MM.1S (cell line): ENCODE data around the gene UIMC1.

Source experiments
- DNase-seq: peaks from one replicate; pipeline ENCODE4 v3.0.0-alpha.2; 2015
- H2AFZ ChIP-seq: fragments of 300-600 bp; sonication (generic); 2 replicates; pipeline ENCODE4 v1.6.0; 2016; ENCODE audit warnings: antibody characterized with exemption, low read length
- H3F3A ChIP-seq: fragments of 300-600 bp; sonication (generic); 2 replicates; pipeline ENCODE4 v1.6.1; 2016; ENCODE audit warnings: mild to moderate bottlenecking, antibody characterized with exemption, low read length, moderate library complexity, mixed read lengths; ENCODE audit not compliant: insufficient read depth
- H3K27ac ChIP-seq: fragments of 300-600 bp; sonication (generic); 2 replicates; pipeline ENCODE4 v1.5.1; 2016; ENCODE audit warnings: mild to moderate bottlenecking, low read length
- H3K27me3 ChIP-seq: fragments of 300-600 bp; sonication (generic); replicated peaks from 2 replicates; pipeline ENCODE4 v1.6.0; 2016; ENCODE audit warnings: low read length; ENCODE audit not compliant: insufficient read depth
- H3K36me3 ChIP-seq: fragments of 300-600 bp; sonication (generic); replicated peaks from 2 replicates; pipeline ENCODE4 v1.6.1; 2016; ENCODE audit warnings: mild to moderate bottlenecking, low read length, mixed read lengths; ENCODE audit not compliant: insufficient read depth
- H3K4me1 ChIP-seq: fragments of 300-600 bp; sonication (generic); 2 replicates; pipeline ENCODE4 v1.6.1; 2016; ENCODE audit warnings: low read length, mixed read lengths
- H3K4me2 ChIP-seq: fragments of 300-600 bp; sonication (generic); 2 replicates; pipeline ENCODE4 v1.6.0; 2016; ENCODE audit warnings: low read depth, low read length
- H3K4me3 ChIP-seq: fragments of 300-600 bp; sonication (generic); 2 replicates; pipeline ENCODE4 v1.5.1; 2016; ENCODE audit warnings: low read length, mixed read lengths
- H3K79me2 ChIP-seq: fragments of 300-600 bp; sonication (generic); 2 replicates; pipeline ENCODE4 v1.6.1; 2016; ENCODE audit warnings: mixed run types, low read length, mixed read lengths
- H3K9ac ChIP-seq: fragments of 300-600 bp; sonication (generic); 2 replicates; pipeline ENCODE4 v1.6.1; 2016; ENCODE audit warnings: low read length, mixed read lengths
- H3K9me2 ChIP-seq: fragments of 300-600 bp; sonication (generic); replicated peaks from 2 replicates; pipeline ENCODE4 v1.6.1; 2016; ENCODE audit warnings: mild to moderate bottlenecking, low read length, mixed read lengths; ENCODE audit not compliant: insufficient read depth
- H3K9me3 ChIP-seq: fragments of 300-600 bp; sonication (generic); replicated peaks from 2 replicates; pipeline ENCODE4 v1.6.1; 2016; ENCODE audit warnings: mild to moderate bottlenecking, low read length, mixed read lengths; ENCODE audit not compliant: insufficient read depth
- H4K20me1 ChIP-seq: fragments of 300-600 bp; sonication (generic); 2 replicates; pipeline ENCODE4 v1.6.1; 2016; ENCODE audit warnings: mild to moderate bottlenecking, low read length, moderate library complexity, mixed read lengths; ENCODE audit not compliant: insufficient read depth
- CTCF ChIP-seq: fragments of 300-600 bp; sonication (generic); IDR thresholded peaks from 2 replicates; pipeline ENCODE4 v1.5.1; 2016; ENCODE audit warnings: antibody characterized with exemption, low read length, mixed read lengths
- EZH2 ChIP-seq: fragments of 300-600 bp; sonication (generic); optimal IDR thresholded peaks from 2 replicates; pipeline ENCODE3; 2017; ENCODE audit warnings: low read depth, mild to moderate bottlenecking, antibody characterized with exemption, low read length, mixed read lengths
- EZH2phosphoT487 ChIP-seq: fragments of 300-600 bp; sonication (generic); IDR thresholded peaks from 2 replicates; pipeline ENCODE4 v1.6.1; 2018; ENCODE audit warnings: antibody characterized with exemption, low read length

Gene UIMC1

DNA sequence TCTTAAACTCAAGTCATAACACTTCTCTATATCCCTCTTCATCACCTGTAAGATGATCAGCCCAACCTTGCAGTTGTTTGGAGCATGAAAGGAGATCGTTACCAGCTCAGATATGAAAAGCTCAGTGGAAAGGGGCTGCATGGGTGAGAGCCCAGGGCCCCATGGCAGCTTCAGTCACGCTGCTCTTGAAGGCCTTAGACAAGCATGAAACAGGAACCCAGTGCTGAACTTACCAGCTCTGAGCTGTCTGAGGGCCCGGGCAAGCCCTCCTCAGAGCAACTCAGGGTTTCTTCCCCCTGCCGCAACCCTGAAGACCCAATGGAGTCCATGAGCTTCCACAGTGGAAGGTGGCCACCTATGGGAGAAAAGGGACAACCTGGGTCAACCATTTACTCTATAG is 110.7 kb downstream of the UIMC1 start:
- no peaks in the 10 kb centered on the region for H3K79me2 ChIP-seq
- H3K4me3 ChIP-seq: no peak overlapping the region
- no peaks in the 10 kb centered on the region for H3K4me1 ChIP-seq

GRCh38 chr5:176894298-176894697 is 112.3 kb downstream of the UIMC1 start:
- no peaks in the 10 kb centered on the region for H4K20me1 ChIP-seq
- no peaks in the 10 kb centered on the region for H3K9me2 ChIP-seq
- no peaks in the 10 kb centered on the region for H3K36me3 ChIP-seq
- no peaks in the 10 kb centered on the region for H3K79me2 ChIP-seq
- H3K9me3 ChIP-seq: no peaks in the 10 kb centered on the region
- peaks cover 8% of the 10 kb centered on the region for H3K27me3 ChIP-seq
- no peak overlapping the region for H3K27ac ChIP-seq
- no peaks in the 10 kb centered on the region for H3K4me1 ChIP-seq
- no peak overlapping the region for H3K4me3 ChIP-seq
- DNase-seq: no peak
- no peak for TF ChIP-seq EZH2
- no peak for TF ChIP-seq CTCF
- no peak for TF ChIP-seq EZH2phosphoT487
- H3F3A ChIP-seq: no peaks in the 10 kb centered on the region
- no peak overlapping the region for H3K9ac ChIP-seq
- no peak overlapping the region for H2AFZ ChIP-seq
- no peak overlapping the region for H3K4me2 ChIP-seq

More for the DNA sequence above, 110.7 kb downstream of the UIMC1 start:
- Histone ChIP-seq H3K27me3 (peaks cover 6% of the 10 kb centered on the region), H2AFZ (no peak overlapping the region), H3F3A (no peaks in the 10 kb centered on the region), H3K9me2 (no peaks in the 10 kb centered on the region), H3K27ac (no peak overlapping the region), H3K4me2 (no peak overlapping the region), H3K9me3 (no peaks in the 10 kb centered on the region), H4K20me1 (no peaks in the 10 kb centered on the region), H3K36me3 (no peaks in the 10 kb centered on the region), H3K9ac (no peak overlapping the region)
- no peak for DNase-seq
- TF ChIP-seq CTCF (no peak), EZH2 (no peak), EZH2phosphoT487 (no peak)

- Histone ChIP-seq H3F3A (no peaks in the 10 kb centered on the region), H3K27me3 (peaks cover 24% of the 10 kb centered on the region), H2AFZ (no peak overlapping the region), H3K4me1 (no peaks in the 10 kb centered on the region), H3K79me2 (no peaks in the 10 kb centered on the region), H3K4me2 (no peak overlapping the region), H3K9me3 (no peaks in the 10 kb centered on the region), H3K27ac (no peak overlapping the region), H3K9me2 (no peaks in the 10 kb centered on the region), H3K9ac (no peak overlapping the region), H3K36me3 (no peaks in the 10 kb centered on the region), H3K4me3 (no peak overlapping the region), H4K20me1 (no peaks in the 10 kb centered on the region)
- TF ChIP-seq CTCF (no peak), EZH2phosphoT487 (no peak), EZH2 (no peak)
- DNase-seq: no peak
Observed at GRCh38 chr5:176892663-176893062, 113.9 kb downstream of the UIMC1 start.
